Measurements from ENCODE around the gene ZNF618. TPM values are rescaled to one million over a fixed set of nuclear protein-coding genes. Genes with fewer than 3 reads are reported as not detected.

ZNF618 gene
- total RNA-seq, 1 experiment from 2014 or later, result 22.0 TPM

- TF ChIP-seq NR3C1 (CRISPR knock-in tag; conservative IDR thresholded peaks at IDR 0.05; ENCODE audit: low read depth), result no peak
- no peak for TF ChIP-seq USF1 (CRISPR knock-in tag; IDR thresholded peaks at IDR 0.05)
- no peak for TF ChIP-seq GTF2I (CRISPR knock-in tag; conservative IDR thresholded peaks at IDR 0.05)
Measured at GRCh38 chr9:113901221-113901688, 25.1 kb downstream of the ZNF618 start.

DNA sequence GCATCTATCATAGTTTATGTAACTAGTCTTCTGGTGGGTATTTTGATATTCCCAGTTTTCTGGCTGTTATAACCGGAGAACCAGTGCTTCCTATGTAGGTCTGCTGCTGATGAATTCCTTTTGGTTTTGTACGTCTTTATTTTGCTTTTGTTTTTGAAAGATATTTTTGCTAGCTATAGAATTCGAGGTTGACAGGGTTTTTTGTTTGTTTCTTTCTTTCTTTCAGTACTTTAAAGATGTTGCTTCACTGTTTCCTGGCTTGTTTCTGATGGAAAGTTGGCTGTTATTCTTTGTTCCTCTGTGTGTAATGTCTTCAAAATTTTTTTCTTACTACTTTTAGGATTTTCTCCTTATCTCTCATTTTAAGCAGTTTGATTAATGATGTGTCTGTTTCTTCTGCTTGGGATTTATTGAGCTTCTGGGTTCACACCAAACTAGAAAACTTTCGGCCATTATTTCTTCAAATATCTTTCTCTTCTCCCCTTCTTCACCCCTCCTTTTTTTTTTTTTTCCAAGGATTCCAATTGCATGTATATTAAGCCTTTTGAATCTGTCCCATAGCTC is 27.5 kb downstream of the ZNF618 start:
- Mint-ChIP-seq H3K36me3 (peaks cover 10% of the 10 kb centered on the region), H3K4me3 (no peak overlapping the region), H3K4me1 (peaks cover 13% of the 10 kb centered on the region), H3K9me3 (peaks cover 6% of the 10 kb centered on the region; the same call in 1 of the 2 replicates), H3K27me3 (ENCODE audit: low read depth) (peaks cover 2% of the 10 kb centered on the region; the same call in 1 of the 2 replicates), H3K27ac (no peak overlapping the region)
- TF ChIP-seq FOXP4 (CRISPR knock-in tag; IDR thresholded peaks at IDR 0.05) (no peak), E2F4 (CRISPR knock-in tag; IDR thresholded peaks at IDR 0.05; ENCODE audit: borderline replicate concordance, low read depth) (no peak), SOX15 (CRISPR knock-in tag; IDR thresholded peaks at IDR 0.05) (no peak), IRF2 (CRISPR knock-in tag; IDR thresholded peaks at IDR 0.05; ENCODE audit: borderline replicate concordance, low read depth) (no peak), ETV6 (CRISPR knock-in tag; IDR thresholded peaks at IDR 0.05) (no peak), PREB (CRISPR knock-in tag; IDR thresholded peaks at IDR 0.05; ENCODE audit: borderline replicate concordance) (no peak), HMGA2 (CRISPR knock-in tag; IDR thresholded peaks at IDR 0.05) (no peak), FOXK1 (CRISPR knock-in tag; IDR thresholded peaks at IDR 0.05) (no peak), KAT7 (CRISPR knock-in tag; IDR thresholded peaks at IDR 0.05; ENCODE audit: borderline replicate concordance) (no peak)
- TF ChIP-seq, protein P1, sequence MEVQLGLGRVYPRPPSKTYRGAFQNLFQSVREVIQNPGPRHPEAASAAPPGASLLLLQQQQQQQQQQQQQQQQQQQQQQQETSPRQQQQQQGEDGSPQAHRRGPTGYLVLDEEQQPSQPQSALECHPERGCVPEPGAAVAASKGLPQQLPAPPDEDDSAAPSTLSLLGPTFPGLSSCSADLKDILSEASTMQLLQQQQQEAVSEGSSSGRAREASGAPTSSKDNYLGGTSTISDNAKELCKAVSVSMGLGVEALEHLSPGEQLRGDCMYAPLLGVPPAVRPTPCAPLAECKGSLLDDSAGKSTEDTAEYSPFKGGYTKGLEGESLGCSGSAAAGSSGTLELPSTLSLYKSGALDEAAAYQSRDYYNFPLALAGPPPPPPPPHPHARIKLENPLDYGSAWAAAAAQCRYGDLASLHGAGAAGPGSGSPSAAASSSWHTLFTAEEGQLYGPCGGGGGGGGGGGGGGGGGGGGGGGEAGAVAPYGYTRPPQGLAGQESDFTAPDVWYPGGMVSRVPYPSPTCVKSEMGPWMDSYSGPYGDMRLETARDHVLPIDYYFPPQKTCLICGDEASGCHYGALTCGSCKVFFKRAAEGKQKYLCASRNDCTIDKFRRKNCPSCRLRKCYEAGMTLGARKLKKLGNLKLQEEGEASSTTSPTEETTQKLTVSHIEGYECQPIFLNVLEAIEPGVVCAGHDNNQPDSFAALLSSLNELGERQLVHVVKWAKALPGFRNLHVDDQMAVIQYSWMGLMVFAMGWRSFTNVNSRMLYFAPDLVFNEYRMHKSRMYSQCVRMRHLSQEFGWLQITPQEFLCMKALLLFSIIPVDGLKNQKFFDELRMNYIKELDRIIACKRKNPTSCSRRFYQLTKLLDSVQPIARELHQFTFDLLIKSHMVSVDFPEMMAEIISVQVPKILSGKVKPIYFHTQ (CRISPR knock-in tag; IDR thresholded peaks at IDR 0.05), result no peak
- DNase-seq (ENCODE audit: low spot score) (no peak), ATAC-seq (no peak)
- POLR2A ChIA-PET, result no interaction called here
- CTCF ChIA-PET, result no interaction called here

More at GRCh38 chr9:113901221-113901688, 25.1 kb downstream of the ZNF618 start:
- Mint-ChIP-seq H3K4me3 (no peak overlapping the region), H3K4me1 (peaks cover 8% of the 10 kb centered on the region; the same call in 1 of the 2 replicates), H3K9me3 (peaks cover 6% of the 10 kb centered on the region; the same call in 1 of the 2 replicates), H3K27ac (peak overlapping the region; percentile 88), H3K36me3 (peaks cover 10% of the 10 kb centered on the region), H3K27me3 (ENCODE audit: low read depth) (peaks cover 2% of the 10 kb centered on the region; the same call in 1 of the 2 replicates)
- no peak for DNase-seq (ENCODE audit: low spot score)
- no peak for ATAC-seq
- CTCF ChIA-PET, result interaction anchor here (1.0 to 1.5 kb wide), 3 partner anchors 24 to 207 kb away, joined by 3 to 5 read pairs (median 3); no protein-coding TSS in a partner anchor
- POLR2A ChIA-PET, result no interaction called here
